Type B pancreatic cell (in vitro differentiated cells): ENCODE measurements around the gene GET3. TPM values are rescaled to one million over a fixed set of nuclear protein-coding genes. Genes with fewer than 3 reads are reported as not detected.

Source experiments
- DNase-seq: peaks from one replicate; pipeline ENCODE4 v3.0.0; 2021; ENCODE audit warnings: mixed read lengths; ENCODE audit not compliant: unreplicated experiment; ENCODE audit errors: extremely low spot score
- H3K27ac Mint-ChIP-seq: 2 replicates; pipeline ENCODE4 v1.8.0; 2021; ENCODE audit warnings: mild to moderate bottlenecking, mixed read lengths
- H3K27me3 Mint-ChIP-seq: 2 replicates; pipeline ENCODE4 v1.8.0; 2021; ENCODE audit warnings: mixed read lengths
- H3K36me3 Mint-ChIP-seq: 2 replicates; pipeline ENCODE4 v1.8.0; 2021; ENCODE audit warnings: mixed read lengths
- H3K4me1 Mint-ChIP-seq: one replicate; pipeline ENCODE4 v1.8.0; 2021; ENCODE audit warnings: mixed read lengths; ENCODE audit not compliant: unreplicated experiment
- H3K4me3 Mint-ChIP-seq: 2 replicates; pipeline ENCODE4 v1.8.0; 2021; ENCODE audit warnings: mild to moderate bottlenecking, mixed read lengths
- H3K9me3 Mint-ChIP-seq: 2 replicates; pipeline ENCODE4 v1.8.0; 2021; ENCODE audit warnings: mixed read lengths
- total RNA-seq: library from RNA; stranded (reverse); gene quantifications from 2 replicates; pipeline ENCODE4 v1.2.1, GENCODE V29; 2021; ENCODE audit warnings: low replicate concordance
- TF ChIP-seq, protein P1 (sequence below): fragments of 200-600 bp; sonication (generic); conservative IDR thresholded peaks from 2 replicates; pipeline ENCODE4 v1.5.0; 2021; ENCODE audit warnings: antibody characterized with exemption, mild to moderate bottlenecking

Gene GET3
- total RNA-seq, 1 donor from 2014 or later, result 59.6 TPM

DNA sequence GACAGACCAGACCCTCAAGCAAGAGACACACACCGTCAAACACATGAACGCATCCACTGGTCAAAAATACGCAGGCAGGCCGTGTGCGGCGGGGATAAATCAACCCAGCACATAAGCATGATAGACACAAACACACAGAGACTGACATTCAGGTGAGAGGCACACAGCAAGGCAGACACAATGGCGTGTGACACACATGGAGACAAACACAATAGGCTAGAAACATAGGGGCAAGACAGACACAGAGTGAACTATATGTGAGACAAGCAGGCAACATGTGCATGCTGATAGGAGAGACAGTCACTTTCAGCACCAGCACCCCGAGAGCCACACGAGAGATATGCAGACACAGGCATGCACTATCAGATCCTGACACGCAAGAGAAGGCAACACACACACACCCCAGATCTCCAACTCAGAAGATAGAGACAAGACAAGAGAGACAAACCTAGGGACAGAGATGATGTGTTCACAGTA is 47.1 kb downstream of the GET3 start:
- Mint-ChIP-seq H3K27me3 (no peaks in the 10 kb centered on the region), H3K9me3 (no peaks in the 10 kb centered on the region), H3K36me3 (no peaks in the 10 kb centered on the region), H3K4me1 (peaks cover 25% of the 10 kb centered on the region), H3K4me3 (no peak overlapping the region), H3K27ac (no peak overlapping the region)
- no peak for DNase-seq
- TF ChIP-seq, protein P1, sequence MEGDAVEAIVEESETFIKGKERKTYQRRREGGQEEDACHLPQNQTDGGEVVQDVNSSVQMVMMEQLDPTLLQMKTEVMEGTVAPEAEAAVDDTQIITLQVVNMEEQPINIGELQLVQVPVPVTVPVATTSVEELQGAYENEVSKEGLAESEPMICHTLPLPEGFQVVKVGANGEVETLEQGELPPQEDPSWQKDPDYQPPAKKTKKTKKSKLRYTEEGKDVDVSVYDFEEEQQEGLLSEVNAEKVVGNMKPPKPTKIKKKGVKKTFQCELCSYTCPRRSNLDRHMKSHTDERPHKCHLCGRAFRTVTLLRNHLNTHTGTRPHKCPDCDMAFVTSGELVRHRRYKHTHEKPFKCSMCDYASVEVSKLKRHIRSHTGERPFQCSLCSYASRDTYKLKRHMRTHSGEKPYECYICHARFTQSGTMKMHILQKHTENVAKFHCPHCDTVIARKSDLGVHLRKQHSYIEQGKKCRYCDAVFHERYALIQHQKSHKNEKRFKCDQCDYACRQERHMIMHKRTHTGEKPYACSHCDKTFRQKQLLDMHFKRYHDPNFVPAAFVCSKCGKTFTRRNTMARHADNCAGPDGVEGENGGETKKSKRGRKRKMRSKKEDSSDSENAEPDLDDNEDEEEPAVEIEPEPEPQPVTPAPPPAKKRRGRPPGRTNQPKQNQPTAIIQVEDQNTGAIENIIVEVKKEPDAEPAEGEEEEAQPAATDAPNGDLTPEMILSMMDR, result no peak

DNA sequence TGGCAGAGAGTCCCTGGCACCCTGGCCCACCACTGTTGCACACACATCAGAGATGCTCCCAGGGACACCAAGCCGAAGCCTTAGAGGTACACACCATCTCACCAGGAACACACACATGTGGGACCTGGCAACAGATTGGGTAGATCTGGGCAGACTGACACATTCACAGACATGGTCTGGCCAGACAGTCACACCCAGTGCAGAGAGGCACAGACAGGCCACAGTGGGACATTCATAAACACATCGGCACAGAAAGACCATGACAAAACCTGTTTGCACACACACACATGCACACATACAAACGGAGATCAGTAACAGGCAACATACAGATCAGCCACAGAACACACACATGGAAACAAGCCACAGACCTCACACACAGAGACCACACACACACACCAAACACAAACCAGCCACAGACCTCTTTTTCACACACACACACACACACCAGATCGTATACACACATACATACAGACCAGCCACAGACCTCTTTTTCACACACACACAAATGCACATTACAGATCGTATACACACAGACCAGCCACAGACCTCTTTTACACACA is 47.7 kb downstream of the GET3 start:
- no peaks in the 10 kb centered on the region for H3K36me3 Mint-ChIP-seq
- no peaks in the 10 kb centered on the region for H3K27me3 Mint-ChIP-seq
- no peaks in the 10 kb centered on the region for H3K9me3 Mint-ChIP-seq
- H3K4me3 Mint-ChIP-seq, result no peak overlapping the region
- H3K4me1 Mint-ChIP-seq, result peaks cover 23% of the 10 kb centered on the region
- DNase-seq, result no peak
- no peak overlapping the region for H3K27ac Mint-ChIP-seq
- TF ChIP-seq, protein P1, result no peak

DNA sequence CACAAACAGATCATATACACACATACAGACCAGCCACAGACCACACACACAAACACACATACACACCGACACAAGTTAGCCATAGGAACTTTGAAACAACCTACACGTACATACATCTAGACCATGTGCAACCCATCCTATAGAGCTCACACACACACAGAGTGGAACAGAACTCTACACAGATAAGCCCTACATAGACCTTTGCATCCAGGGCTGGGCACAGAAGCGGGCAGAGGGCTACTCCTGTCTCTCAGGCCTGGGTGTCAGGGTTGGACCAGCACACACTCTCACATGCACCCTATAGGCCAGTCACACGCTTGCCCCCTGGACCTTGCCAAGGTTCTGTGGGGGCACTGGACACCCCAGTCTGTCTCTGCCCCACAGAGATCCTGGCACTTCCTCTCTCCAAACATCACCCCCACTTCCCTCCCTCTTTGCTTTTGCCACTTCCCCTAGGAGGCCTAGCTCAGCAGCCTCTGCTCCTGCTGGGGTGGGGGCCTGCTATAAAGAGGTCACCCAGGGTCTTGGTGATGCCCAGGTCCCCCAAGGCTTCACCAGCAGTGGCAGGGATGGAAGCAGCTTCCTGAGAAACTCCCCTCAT is 48.2 kb downstream of the GET3 start:
- no peak for DNase-seq
- Mint-ChIP-seq H3K4me1 (peaks cover 26% of the 10 kb centered on the region), H3K27me3 (no peaks in the 10 kb centered on the region), H3K27ac (no peak overlapping the region), H3K9me3 (no peaks in the 10 kb centered on the region), H3K36me3 (no peaks in the 10 kb centered on the region), H3K4me3 (no peak overlapping the region)
- TF ChIP-seq, protein P1, result no peak

DNA sequence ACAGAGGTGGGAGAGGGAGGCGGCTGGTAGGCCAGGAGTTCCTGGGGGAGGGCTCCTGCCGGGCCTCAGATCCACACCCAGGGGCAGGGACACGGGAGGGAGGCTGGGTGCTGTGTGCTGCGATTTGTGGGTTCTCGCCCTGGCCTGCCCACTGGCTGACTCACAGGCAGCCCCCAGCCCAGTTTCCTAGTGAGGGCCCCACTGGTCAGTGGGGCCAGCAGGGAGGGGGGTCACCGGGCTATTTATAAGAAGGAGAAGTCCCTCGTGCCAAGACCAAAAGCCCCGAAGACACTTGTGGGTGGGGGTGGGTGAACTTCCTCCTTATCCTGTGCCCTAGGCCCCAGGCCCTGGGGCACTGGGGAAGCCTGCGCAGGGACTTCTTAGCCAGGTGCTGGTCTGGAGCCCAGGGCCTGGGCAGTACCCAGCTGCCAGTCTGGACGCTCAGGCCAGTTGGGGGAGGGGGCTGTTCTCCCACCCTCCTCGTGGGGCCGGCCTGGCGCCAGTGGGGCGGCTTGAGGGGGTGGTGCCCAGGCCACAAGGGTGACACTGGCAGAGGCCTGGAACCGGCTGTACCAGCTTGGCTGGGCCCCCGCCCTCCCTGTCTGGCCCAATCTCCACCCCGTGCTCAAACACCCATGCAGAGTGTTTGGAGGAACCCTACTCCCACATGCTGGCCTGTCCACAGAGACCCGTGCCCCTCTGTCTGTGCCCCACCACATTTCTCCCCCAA is 49.0 kb downstream of the GET3 start:
- H3K4me1 Mint-ChIP-seq, result peaks cover 30% of the 10 kb centered on the region
- H3K4me3 Mint-ChIP-seq, result no peak overlapping the region
- H3K27ac Mint-ChIP-seq, result no peak overlapping the region
- TF ChIP-seq, protein P1, result no peak
- H3K9me3 Mint-ChIP-seq, result no peaks in the 10 kb centered on the region
- no peak for DNase-seq
- H3K36me3 Mint-ChIP-seq, result no peaks in the 10 kb centered on the region
- no peaks in the 10 kb centered on the region for H3K27me3 Mint-ChIP-seq

DNA sequence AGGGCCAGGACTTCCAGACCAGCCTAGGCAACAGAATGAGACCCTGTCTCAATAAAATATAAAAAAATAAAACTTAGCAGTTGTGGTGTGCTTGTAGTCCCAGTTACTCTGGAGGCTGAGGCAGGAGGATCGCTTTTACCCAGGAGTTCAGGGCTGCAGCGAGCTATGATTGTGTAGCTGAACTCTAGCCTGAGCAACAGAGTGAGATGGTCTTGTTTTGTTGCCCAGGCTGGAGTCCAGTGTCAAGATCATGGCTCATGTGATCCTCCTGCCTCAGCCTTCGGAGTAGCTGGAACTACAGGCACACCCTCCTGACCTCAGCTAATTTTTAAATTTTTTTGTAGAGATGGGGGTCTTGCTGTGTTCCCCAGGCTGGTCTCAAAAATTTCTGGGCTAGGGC is 49.7 kb downstream of the GET3 start:
- Mint-ChIP-seq H3K27ac (no peak overlapping the region), H3K27me3 (no peaks in the 10 kb centered on the region), H3K9me3 (no peaks in the 10 kb centered on the region), H3K4me1 (peaks cover 30% of the 10 kb centered on the region), H3K4me3 (no peak overlapping the region), H3K36me3 (no peaks in the 10 kb centered on the region)
- no peak for DNase-seq
- TF ChIP-seq, protein P1, result no peak
